Liver (tissue), 9 donors: Measurements from ENCODE around the gene BCL2. TPM values are rescaled to one million over a fixed set of nuclear protein-coding genes. Genes with fewer than 3 reads are reported as not detected.

Experiments
- DNase-seq: peaks from one replicate; pipeline ENCODE4 v3.0.0-alpha.2; 2017; ENCODE audit warnings: low spot score
- H3K27ac ChIP-seq, 2 donors: one replicate each; pipeline ENCODE4 v1.7.0; 2013; ENCODE audit warnings: inconsistent platforms in 2 of 2, low read length in 2 of 2, control low read depth in 1 of 2, low read depth in 1 of 2, mild to moderate bottlenecking in 1 of 2
- H3K27me3 ChIP-seq, 4 donors: one replicate each; pipeline versions ENCODE4 v1.6.1 to v1.7.0; 2013; ENCODE audit warnings: low read length in 3 of 4, inconsistent platforms in 1 of 4, mild to moderate bottlenecking in 1 of 4, moderate library complexity in 1 of 4; ENCODE audit not compliant: control insufficient read depth in 4 of 4, insufficient read depth in 4 of 4
- H3K36me3 ChIP-seq, 4 donors: one replicate each; pipeline versions ENCODE4 v1.6.1 to v1.7.0; 2013; ENCODE audit warnings: low read length in 3 of 4, mild to moderate bottlenecking in 3 of 4, low read depth in 1 of 4, moderate library complexity in 1 of 4; ENCODE audit not compliant: control insufficient read depth in 4 of 4, insufficient read depth in 3 of 4
- H3K4me1 ChIP-seq, 4 donors: one replicate each; pipeline versions ENCODE4 v1.6.1 to v1.7.0; 2013; ENCODE audit warnings: low read length in 3 of 4, mild to moderate bottlenecking in 3 of 4, moderate library complexity in 1 of 4; ENCODE audit not compliant: control insufficient read depth in 4 of 4, insufficient read depth in 4 of 4
- H3K4me3 ChIP-seq, 3 donors: one replicate each; pipeline versions ENCODE4 v1.6.1 to v1.7.0; 2013; ENCODE audit warnings: low read length in 3 of 3, control low read depth in 1 of 3, low read depth in 1 of 3, mild to moderate bottlenecking in 1 of 3
- H3K9ac ChIP-seq, 2 donors: one replicate each; pipeline ENCODE4 v1.7.0; 2013; ENCODE audit warnings: low read length in 2 of 2, mild to moderate bottlenecking in 2 of 2, moderate library complexity in 2 of 2, control low read depth in 1 of 2, low read depth in 1 of 2
- H3K9me3 ChIP-seq, 4 donors: one replicate each; pipeline versions ENCODE4 v1.6.1 to v1.7.0; 2013; ENCODE audit warnings: low read length in 3 of 4; ENCODE audit not compliant: control insufficient read depth in 4 of 4
- EGR1 ChIP-seq, 2 donors: IDR thresholded peaks; 2 replicates each; pipeline ENCODE4 v1.6.1; 2016 to 2018; ENCODE audit warnings: antibody characterized with exemption in 2 of 2, low read depth in 2 of 2
- FOXA1 ChIP-seq: IDR thresholded peaks from 2 replicates; pipeline ENCODE4 v1.6.1; 2016; ENCODE audit warnings: antibody characterized with exemption
- FOXA2 ChIP-seq: IDR thresholded peaks from 2 replicates; pipeline ENCODE4 v1.6.1; 2016; ENCODE audit warnings: antibody characterized with exemption
- GABPA ChIP-seq, 2 donors: IDR thresholded peaks in 1 of 2; conservative IDR thresholded peaks in 1 of 2; 2 replicates each; pipeline ENCODE4 v1.6.1; 2016; ENCODE audit warnings: antibody characterized with exemption in 2 of 2, mild to moderate bottlenecking in 1 of 2, moderate library complexity in 1 of 2
- HNF4A ChIP-seq, 2 donors: conservative IDR thresholded peaks; 2 replicates each; pipeline ENCODE4 v1.6.1; 2016; ENCODE audit warnings: antibody characterized with exemption in 2 of 2, mild to moderate bottlenecking in 2 of 2
- JUND ChIP-seq, 2 donors: IDR thresholded peaks; 2 replicates each; pipeline ENCODE4 v1.6.1; 2016; ENCODE audit warnings: antibody characterized with exemption in 2 of 2
- RAD21 ChIP-seq, 2 donors: IDR thresholded peaks; 2 replicates each; pipeline ENCODE4 v1.6.1; 2016; ENCODE audit warnings: antibody characterized with exemption in 2 of 2, mild to moderate bottlenecking in 2 of 2
- RXRA ChIP-seq, 2 donors: IDR thresholded peaks; 2 replicates each; pipeline ENCODE4 v1.6.1; 2017 to 2018; ENCODE audit warnings: antibody characterized with exemption in 2 of 2, mild to moderate bottlenecking in 1 of 2
- SP1 ChIP-seq: IDR thresholded peaks from 2 replicates; pipeline ENCODE4 v1.6.1; 2018; ENCODE audit warnings: antibody characterized with exemption, mild to moderate bottlenecking
- TAF1 ChIP-seq: conservative IDR thresholded peaks from 2 replicates; pipeline ENCODE4 v1.6.1; 2016; ENCODE audit warnings: antibody characterized with exemption, mild to moderate bottlenecking
- WGBS: extraction: QIAGEN DNeasy Blood & Tissue Kit; methylation state at CpG from one replicate; pipeline ENCODE4 v1.1.7; 2013; 5-methylcytosine and 5-hydroxymethylcytosine counted together
- polyA plus RNA-seq, 2 donors: library from polyadenylated mRNA; stranded (reverse) in 1 of 2; unstranded in 1 of 2; fragments of 200-250 nt in 1 of 2; fragments of >200 nt in 1 of 2; fragmentation: Nextera tagmentation in 1 of 2; extraction: Ambion mirVana in 1 of 2; gene quantifications; one replicate each; pipeline versions ENCODE4 v1.2.1 to v1.2.3, GENCODE V29; 2013 to 2015
- total RNA-seq, 2 donors: library from RNA; depleted of rRNA; stranded (reverse); fragments of >200 nt; gene quantifications; one replicate each; pipeline ENCODE4 v1.2.3, GENCODE V29; 2014
- TF ChIP-seq, protein P1 (sequence below): IDR thresholded peaks from 2 replicates; pipeline ENCODE4 v1.6.1; 2016; ENCODE audit warnings: antibody characterized with exemption, mild to moderate bottlenecking
- TF ChIP-seq, protein P2 (sequence below): IDR thresholded peaks from 2 replicates; pipeline ENCODE4 v1.6.1; 2016; ENCODE audit warnings: antibody characterized with exemption
- TF ChIP-seq, protein P3 (sequence below): IDR thresholded peaks from 2 replicates; pipeline ENCODE4 v1.6.1; 2016; ENCODE audit warnings: antibody characterized with exemption
- TF ChIP-seq, protein P4 (sequence below): fragments of 150-350 bp; IDR thresholded peaks from 2 replicates; pipeline ENCODE4 v1.5.1; 2017; ENCODE audit warnings: improper control_type of control experiment, low read depth, low read length; ENCODE audit not compliant: missing input control
- donor health status: healthy.
- donor health status: healthy.
- donor health status: healthy.
- donor health status: healthy.
- donor health status: healthy.

Gene BCL2
- total and polyA plus RNA-seq, 4 donors: 0.40 to 3.9 (median 1.4) TPM

DNA sequence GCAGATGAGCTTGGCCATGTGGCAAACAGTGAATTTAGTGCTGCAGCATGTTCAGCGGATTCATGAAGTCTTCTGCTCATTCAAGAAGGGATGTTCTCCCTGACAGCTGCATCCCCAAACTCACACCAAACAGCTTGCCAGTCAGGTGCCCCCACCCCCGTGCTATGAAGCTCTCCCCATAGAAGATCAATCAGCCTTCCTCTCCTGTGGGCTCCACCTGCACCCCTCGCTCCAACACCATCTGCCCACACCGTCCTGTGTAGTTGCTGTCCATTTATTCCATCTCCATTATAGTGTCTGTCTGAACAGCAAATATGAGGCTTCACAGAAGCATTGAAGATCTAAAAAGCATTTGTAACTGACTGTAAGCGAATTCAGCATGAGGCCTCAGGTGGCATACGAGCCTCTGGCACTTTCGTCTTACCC is 218.9 kb downstream of the BCL2 start (continued):
- TF ChIP-seq, protein P1, sequence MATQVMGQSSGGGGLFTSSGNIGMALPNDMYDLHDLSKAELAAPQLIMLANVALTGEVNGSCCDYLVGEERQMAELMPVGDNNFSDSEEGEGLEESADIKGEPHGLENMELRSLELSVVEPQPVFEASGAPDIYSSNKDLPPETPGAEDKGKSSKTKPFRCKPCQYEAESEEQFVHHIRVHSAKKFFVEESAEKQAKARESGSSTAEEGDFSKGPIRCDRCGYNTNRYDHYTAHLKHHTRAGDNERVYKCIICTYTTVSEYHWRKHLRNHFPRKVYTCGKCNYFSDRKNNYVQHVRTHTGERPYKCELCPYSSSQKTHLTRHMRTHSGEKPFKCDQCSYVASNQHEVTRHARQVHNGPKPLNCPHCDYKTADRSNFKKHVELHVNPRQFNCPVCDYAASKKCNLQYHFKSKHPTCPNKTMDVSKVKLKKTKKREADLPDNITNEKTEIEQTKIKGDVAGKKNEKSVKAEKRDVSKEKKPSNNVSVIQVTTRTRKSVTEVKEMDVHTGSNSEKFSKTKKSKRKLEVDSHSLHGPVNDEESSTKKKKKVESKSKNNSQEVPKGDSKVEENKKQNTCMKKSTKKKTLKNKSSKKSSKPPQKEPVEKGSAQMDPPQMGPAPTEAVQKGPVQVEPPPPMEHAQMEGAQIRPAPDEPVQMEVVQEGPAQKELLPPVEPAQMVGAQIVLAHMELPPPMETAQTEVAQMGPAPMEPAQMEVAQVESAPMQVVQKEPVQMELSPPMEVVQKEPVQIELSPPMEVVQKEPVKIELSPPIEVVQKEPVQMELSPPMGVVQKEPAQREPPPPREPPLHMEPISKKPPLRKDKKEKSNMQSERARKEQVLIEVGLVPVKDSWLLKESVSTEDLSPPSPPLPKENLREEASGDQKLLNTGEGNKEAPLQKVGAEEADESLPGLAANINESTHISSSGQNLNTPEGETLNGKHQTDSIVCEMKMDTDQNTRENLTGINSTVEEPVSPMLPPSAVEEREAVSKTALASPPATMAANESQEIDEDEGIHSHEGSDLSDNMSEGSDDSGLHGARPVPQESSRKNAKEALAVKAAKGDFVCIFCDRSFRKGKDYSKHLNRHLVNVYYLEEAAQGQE: no peak
- TF ChIP-seq, protein P2, sequence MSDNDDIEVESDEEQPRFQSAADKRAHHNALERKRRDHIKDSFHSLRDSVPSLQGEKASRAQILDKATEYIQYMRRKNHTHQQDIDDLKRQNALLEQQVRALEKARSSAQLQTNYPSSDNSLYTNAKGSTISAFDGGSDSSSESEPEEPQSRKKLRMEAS: no peak
- TF ChIP-seq SP1: no peak

DNA sequence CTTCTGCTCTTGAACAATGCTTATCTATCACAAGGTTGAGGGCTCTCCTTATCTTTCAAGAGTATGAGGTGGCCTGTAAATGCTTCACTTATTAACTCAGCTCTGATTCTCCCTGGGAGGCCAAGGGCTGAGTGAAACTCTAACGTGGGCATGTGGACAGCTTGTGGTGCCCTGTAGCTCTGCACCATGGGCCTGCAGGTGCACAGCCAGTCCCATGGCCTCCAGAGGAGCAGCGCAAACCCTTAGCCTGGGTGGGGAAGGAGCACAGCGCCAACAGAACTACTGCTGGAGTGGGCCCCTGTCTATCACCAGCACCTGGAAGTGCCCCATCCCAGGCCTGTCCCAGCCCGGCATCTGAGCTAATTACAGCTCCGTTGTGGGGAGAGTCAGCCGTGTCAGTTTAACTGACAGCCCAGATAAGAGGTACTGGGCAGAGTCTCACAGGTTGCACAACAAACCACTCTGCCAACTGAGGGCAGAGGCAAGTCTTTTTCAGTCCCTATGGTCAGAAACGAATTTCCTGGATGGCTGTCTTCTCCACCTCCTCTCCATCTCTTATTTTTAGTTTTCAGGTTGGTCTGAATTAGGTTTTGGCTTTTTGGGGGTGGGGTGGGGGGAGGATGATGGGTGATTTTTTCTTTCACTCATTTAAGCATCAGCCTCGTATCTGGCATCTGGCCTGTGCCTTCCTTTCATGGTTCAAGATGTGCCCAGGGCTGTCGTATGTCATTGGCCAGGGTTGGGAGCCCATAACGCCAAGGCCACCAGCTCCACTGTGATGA is 219.5 kb downstream of the BCL2 start:
- Histone ChIP-seq H3K27me3 (no peaks in the 10 kb centered on the region), H3K4me1 (peaks cover 2 to 16% (median 8%) of the 10 kb centered on the region in 4 donors), H3K9ac (no peak overlapping the region), H3K27ac (peak overlapping the region in 1 of 2 donors; percentile 55), H3K36me3 (no peaks in the 10 kb centered on the region), H3K9me3 (no peaks in the 10 kb centered on the region), H3K4me3 (no peak overlapping the region)
- no peak for DNase-seq
- WGBS: 42% methylated on average over 10 of the region's 10 CpGs
- no peak for TF ChIP-seq GABPA (IDR thresholded peaks at IDR 0.05 in 1 of 2, conservative IDR thresholded peaks at IDR 0.05 in 1 of 2)
- TF ChIP-seq HNF4A (conservative IDR thresholded peaks at IDR 0.05): peak; percentile 53 to 67
- peak; percentile 40 to 55 for TF ChIP-seq RXRA (IDR thresholded peaks at IDR 0.05)
- TF ChIP-seq SP1: peak; percentile 49

DNA sequence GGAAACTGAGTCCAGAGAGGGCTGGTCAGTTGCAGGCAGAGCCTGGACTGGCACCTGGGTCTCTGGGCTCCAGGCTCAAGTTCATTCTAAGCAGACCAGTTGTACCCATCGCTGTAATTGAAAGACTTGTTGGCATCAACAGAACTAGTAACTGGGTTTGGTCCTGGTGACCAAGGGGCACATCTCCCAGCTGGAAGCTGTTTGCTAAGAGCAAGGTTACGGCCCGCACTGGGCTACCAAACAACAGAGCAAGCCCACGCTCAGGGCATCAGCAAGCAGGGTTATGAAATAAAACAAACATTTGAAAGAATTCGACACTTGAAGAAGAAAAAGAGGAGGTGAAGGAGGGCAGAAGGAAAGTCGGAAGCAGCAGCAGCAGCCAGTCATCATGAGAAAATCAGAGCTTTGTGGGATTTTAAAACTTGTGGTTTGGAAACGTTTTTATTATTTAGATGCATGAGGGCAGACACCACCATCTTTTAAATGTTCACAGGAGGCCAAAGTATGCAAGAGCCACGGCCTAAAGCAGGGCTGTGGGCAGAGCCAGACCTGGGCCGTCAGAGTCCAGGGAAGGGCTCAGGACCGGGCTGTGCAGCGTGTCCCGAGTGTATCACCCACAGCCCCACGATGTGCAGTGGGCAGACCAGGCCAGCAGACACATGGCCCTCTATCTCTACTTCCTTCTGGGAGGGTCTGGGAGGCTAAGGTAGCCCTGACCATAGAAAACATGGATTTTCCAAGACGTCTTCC is 220.3 kb downstream of the BCL2 start:
- 78% methylated on average over 14 of the region's 14 CpGs for WGBS
- H3K36me3 ChIP-seq: no peaks in the 10 kb centered on the region
- H3K27ac ChIP-seq: no peak overlapping the region
- H3K4me1 ChIP-seq: peaks cover 2 to 16% (median 8%) of the 10 kb centered on the region in 4 donors
- H3K27me3 ChIP-seq: no peaks in the 10 kb centered on the region
- no peaks in the 10 kb centered on the region for H3K9me3 ChIP-seq
- no peak overlapping the region for H3K9ac ChIP-seq
- TF ChIP-seq RXRA (IDR thresholded peaks at IDR 0.05): no peak
- TF ChIP-seq TAF1: no peak
- TF ChIP-seq, protein P3, sequence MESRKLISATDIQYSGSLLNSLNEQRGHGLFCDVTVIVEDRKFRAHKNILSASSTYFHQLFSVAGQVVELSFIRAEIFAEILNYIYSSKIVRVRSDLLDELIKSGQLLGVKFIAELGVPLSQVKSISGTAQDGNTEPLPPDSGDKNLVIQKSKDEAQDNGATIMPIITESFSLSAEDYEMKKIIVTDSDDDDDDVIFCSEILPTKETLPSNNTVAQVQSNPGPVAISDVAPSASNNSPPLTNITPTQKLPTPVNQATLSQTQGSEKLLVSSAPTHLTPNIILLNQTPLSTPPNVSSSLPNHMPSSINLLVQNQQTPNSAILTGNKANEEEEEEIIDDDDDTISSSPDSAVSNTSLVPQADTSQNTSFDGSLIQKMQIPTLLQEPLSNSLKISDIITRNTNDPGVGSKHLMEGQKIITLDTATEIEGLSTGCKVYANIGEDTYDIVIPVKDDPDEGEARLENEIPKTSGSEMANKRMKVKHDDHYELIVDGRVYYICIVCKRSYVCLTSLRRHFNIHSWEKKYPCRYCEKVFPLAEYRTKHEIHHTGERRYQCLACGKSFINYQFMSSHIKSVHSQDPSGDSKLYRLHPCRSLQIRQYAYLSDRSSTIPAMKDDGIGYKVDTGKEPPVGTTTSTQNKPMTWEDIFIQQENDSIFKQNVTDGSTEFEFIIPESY: no peak
- TF ChIP-seq, protein P4, sequence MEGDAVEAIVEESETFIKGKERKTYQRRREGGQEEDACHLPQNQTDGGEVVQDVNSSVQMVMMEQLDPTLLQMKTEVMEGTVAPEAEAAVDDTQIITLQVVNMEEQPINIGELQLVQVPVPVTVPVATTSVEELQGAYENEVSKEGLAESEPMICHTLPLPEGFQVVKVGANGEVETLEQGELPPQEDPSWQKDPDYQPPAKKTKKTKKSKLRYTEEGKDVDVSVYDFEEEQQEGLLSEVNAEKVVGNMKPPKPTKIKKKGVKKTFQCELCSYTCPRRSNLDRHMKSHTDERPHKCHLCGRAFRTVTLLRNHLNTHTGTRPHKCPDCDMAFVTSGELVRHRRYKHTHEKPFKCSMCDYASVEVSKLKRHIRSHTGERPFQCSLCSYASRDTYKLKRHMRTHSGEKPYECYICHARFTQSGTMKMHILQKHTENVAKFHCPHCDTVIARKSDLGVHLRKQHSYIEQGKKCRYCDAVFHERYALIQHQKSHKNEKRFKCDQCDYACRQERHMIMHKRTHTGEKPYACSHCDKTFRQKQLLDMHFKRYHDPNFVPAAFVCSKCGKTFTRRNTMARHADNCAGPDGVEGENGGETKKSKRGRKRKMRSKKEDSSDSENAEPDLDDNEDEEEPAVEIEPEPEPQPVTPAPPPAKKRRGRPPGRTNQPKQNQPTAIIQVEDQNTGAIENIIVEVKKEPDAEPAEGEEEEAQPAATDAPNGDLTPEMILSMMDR: no peak
- no peak for TF ChIP-seq EGR1 (IDR thresholded peaks at IDR 0.05; ENCODE audit: low read depth in 2 of 2)
- TF ChIP-seq FOXA2: no peak
- TF ChIP-seq RAD21 (IDR thresholded peaks at IDR 0.05): no peak
- no peak for TF ChIP-seq FOXA1
- no peak for TF ChIP-seq GABPA (IDR thresholded peaks at IDR 0.05 in 1 of 2, conservative IDR thresholded peaks at IDR 0.05 in 1 of 2)
- TF ChIP-seq JUND (IDR thresholded peaks at IDR 0.05): no peak
- TF ChIP-seq, protein P2: no peak
- TF ChIP-seq, protein P1: no peak
- no peak overlapping the region for H3K4me3 ChIP-seq
- DNase-seq: no peak
